Body of pancreas (tissue), 4 donors: ENCODE results near the gene ADD1.

Experiments used
- POLR2A ChIP-seq, 3 donors: fragments of 450-650 bp; IDR thresholded peaks; one replicate each; pipeline ENCODE4 v1.6.1; 2016; ENCODE audit warnings: antibody characterized with exemption in 3 of 3, mild to moderate bottlenecking in 2 of 3
- TF ChIP-seq, protein P1 (sequence below), 7 experiments: fragments of 450-650 bp in 4 of 7; fragments of 200-600 bp in 3 of 7; sonication (generic) in 3 of 7; IDR thresholded peaks; one replicate each; pipeline ENCODE4 v1.5.1; 2016 to 2019; ENCODE audit warnings: antibody characterized with exemption in 7 of 7

DNA sequence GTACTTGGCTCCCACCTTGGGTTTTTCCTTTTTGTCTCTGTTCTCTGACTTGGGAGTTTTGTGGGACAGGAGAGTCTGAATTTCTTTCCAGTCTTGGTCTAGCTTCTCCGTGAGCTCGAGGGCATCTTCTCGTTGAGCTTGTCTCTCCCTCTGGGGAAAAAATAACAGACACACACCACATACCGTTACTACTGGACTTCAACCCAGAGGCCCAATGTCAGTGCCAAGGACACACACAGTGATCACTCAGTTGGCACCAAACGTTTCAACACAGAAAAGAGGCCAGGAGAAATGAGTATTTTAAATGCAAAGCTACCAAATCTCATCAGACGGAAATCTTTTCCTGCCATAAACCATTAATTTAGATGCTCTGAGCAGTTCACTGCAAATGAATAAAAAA lies 109.9 kb downstream of the ADD1 start:
- TF ChIP-seq, protein P1, sequence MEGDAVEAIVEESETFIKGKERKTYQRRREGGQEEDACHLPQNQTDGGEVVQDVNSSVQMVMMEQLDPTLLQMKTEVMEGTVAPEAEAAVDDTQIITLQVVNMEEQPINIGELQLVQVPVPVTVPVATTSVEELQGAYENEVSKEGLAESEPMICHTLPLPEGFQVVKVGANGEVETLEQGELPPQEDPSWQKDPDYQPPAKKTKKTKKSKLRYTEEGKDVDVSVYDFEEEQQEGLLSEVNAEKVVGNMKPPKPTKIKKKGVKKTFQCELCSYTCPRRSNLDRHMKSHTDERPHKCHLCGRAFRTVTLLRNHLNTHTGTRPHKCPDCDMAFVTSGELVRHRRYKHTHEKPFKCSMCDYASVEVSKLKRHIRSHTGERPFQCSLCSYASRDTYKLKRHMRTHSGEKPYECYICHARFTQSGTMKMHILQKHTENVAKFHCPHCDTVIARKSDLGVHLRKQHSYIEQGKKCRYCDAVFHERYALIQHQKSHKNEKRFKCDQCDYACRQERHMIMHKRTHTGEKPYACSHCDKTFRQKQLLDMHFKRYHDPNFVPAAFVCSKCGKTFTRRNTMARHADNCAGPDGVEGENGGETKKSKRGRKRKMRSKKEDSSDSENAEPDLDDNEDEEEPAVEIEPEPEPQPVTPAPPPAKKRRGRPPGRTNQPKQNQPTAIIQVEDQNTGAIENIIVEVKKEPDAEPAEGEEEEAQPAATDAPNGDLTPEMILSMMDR (IDR thresholded peaks at IDR 0.05) = no peak
- TF ChIP-seq POLR2A (IDR thresholded peaks at IDR 0.05) = no peak
